HG02938 (cell line): ENCODE measurements around the gene RPL28.

Source experiments
- ATAC-seq: cut with Tn5 transposase; IDR thresholded peaks from one replicate; pipeline ENCODE4 v1.9.1; 2021; ENCODE audit warnings: mild to moderate bottlenecking, moderate library complexity; ENCODE audit not compliant: unreplicated experiment

RPL28 gene

GRCh38 chr19:55353356-55353802 is 32.4 kb upstream of the RPL28 start:
- ATAC-seq = no peak

DNA sequence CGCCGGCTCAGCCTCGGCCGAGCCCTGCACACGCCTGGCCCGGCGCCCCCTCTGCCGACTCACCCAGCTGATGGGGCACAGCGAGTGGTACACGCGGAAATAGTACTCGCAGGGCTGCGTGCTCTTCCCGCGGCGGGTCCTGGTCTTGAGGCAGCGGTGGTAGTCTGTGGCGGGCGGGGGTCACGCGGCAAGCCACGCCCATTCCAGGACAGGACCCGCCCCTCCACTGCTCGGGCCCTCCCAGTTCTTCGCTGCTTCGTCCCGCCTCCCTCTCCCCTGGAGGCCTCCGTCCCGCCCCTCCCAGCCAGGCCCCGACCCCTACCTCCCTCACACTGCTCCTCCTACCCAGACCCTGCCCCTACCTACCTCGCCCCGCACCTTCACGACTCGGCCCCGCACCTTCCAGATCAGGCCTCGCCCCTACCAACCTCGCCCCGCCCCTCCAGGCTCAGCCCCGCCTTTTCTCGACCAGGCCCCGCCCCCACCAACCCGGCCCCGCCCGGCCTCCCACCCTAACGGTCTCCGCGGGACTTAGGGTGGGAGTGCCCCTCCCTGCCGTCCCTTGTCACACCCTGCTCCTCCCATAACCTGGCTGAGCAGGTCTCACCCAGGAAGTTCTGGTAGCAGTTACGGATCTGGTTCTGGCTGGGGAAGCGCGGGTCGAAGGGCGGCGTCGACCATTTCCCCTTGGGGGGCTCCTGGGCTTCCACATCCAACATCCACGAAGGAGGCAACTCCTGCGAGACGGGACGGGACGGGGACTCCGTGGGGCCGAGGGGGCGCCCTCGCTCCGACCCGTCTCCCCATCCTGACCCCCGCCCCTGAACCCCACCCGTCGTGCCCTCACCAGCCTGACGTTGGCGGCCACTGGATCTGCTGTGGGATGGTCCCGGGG is 31.7 kb upstream of the RPL28 start:
- ATAC-seq = no peak

DNA sequence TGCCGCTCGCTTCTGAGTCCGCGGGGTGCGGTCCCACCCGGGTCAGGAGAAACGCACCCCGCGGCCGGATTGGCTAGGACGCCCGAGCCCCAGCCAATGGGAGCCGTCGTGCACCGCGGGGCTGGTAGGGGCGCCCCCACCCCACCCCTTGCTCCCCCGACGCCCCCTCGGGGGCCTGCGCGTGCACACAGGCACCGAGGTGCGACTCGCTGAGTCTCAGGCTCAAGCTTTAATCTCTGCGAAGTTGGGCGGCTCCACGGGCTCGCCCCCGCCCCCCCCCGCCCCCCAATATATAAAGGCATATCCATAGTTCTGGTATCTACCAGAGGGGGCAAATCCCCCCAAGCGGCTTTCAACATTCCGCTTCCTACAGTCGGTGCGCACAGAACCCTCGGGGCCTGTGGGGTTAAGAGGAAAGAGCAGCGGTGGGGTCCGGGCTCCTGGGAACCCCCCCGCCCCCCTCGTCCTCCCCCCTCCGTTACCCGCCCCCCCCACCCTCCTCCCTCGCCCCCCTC is 31.0 kb upstream of the RPL28 start, which contains the start of gene COX6B2:
Gene COX6B2, minus strand, starts transcription at position 22 of the 515 bp plus-strand sequence. CDS start 198 bp downstream, outside the sequence.
- ATAC-seq = no peak

GRCh38 chr19:55355213-55355821 is 30.4 kb upstream of the RPL28 start:
- no peak for ATAC-seq

- no peak for ATAC-seq
Measured at GRCh38 chr19:55358493-55358892, 27.2 kb upstream of the RPL28 start.

- no peak for ATAC-seq
Measured at GRCh38 chr19:55358943-55359908, 26.5 kb upstream of the RPL28 start.

- ATAC-seq = no peak
Measured at GRCh38 chr19:55360902-55361301, 24.8 kb upstream of the RPL28 start.

DNA sequence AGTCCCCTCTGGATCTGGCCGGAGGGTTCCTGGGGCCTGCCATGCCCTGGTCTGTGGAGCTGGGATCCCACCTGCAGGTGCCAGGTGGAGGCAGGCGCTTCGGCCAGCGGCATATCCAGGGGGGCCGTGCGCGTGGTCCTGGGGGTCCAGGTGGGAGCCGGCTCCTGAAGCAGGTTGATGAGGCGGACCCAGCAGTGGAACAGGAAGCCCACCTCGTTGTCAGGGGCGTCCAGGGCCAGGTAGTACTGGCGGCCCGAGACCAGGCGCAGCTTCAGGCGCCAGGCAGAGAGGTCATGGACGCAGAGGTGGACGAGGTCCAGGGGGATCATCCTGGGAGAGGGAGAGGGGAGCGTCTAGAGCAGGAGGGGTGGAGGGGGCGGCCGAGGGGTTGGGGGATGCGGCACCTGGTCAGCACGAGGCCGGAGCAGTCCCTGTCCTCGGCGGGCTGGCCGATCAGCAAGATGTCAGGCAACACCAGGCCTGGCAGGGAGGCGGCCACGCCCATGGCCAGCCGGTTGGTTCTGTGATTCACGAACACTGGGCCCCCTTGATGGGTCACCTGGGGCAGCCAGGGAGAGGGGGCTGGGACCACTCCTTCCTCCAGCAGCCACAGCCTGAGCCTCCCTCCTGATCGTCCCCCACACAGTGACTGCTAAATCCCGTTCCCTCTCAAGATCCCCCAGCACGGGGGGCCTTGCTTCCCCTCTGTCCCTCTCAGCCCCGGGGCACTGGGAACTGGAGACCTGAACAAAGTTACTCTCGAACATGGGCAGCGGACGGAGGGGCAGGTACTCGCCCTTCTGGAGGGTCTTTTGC is 23.4 kb upstream of the RPL28 start:
- no peak for ATAC-seq

- ATAC-seq = no peak
Measured at GRCh38 chr19:55362990-55363716, 22.6 kb upstream of the RPL28 start, which contains the start of gene GARIN5B. Gene GARIN5B (minus strand): TSS chr19:55363260. CDS start chr19:55363066, 194 bp downstream.

DNA sequence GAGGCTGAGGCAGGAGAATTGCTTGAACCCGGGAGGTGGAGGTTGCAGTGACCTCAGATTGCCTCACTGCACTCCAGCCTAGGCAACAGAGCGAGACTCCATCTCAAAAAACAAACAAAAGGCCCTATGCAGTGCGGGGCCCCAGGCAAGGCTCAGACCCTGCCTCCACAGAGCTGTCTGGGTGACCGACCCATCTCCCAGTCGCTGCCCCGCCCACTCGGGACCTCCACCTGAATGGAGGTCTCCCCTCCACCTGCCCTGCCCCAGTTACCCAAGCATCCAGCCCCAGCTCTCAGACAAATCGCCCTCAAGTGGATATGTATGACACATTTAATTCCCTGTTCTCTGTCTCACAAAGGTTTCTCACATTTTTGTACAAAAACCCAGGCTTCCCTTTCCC is 20.5 kb upstream of the RPL28 start:
- no peak for ATAC-seq

DNA sequence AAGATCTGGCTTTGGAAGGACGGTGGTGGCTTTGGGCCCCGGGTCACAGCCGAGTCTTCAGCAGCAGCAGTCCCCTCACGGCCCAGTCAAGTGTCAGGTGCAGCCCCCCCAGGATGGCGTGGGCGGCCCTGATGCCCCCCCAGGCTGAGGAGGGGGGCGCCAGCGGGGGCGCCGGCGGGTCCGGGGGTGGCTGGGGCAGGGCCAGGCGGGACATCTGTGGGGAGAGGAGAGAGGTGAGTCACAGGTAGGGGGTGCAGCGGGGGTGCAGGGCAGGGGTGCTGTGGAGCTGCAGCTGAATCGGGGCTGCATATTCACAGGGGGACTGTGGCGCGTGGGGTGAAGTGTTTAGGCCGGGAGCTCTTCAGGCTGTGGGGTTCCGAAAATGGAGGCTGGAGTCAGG is 19.8 kb upstream of the RPL28 start:
- ATAC-seq = no peak

DNA sequence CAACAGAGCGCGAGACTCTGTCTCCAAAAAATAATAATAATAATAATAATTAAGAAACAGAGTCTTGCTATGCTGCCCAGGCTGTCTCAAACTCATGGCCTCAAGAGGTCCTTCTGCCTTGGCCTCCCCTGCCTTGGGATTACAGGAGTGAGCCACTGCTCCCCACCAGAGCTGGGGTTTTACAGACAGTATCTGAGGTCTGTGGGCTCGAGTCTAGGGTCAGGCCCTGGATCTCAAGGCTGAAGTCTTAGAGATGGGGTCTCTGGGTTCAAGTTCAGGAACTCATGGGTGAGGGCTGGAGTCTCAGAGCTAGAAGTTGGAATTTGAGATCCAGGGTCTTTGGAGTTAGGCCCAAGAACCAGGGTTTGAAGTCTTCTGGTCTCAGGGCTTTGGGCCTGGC is 18.9 kb upstream of the RPL28 start:
- ATAC-seq = no peak

DNA sequence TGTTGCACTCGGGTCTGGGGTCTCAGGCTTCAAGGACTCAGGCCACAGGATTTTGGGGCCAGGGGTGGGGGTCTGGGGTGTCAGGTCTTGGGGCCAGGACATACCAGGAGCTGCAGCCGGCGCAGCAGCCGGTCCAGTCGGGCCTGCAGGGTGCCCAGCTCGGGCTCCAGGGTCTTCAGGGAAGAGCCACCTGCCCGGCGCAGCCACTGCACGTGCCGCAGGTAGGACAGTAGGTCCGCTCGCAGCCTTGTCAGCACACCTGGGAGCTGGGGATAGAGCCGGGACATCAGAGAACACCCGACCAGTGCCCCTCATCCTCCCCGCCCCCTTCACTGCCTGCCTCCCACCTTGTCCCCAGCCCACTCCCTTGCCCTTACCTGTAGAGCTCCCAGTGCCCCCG is 17.6 kb upstream of the RPL28 start:
- no peak for ATAC-seq

- no peak for ATAC-seq
Measured at GRCh38 chr19:55368701-55369563, 16.8 kb upstream of the RPL28 start.

DNA sequence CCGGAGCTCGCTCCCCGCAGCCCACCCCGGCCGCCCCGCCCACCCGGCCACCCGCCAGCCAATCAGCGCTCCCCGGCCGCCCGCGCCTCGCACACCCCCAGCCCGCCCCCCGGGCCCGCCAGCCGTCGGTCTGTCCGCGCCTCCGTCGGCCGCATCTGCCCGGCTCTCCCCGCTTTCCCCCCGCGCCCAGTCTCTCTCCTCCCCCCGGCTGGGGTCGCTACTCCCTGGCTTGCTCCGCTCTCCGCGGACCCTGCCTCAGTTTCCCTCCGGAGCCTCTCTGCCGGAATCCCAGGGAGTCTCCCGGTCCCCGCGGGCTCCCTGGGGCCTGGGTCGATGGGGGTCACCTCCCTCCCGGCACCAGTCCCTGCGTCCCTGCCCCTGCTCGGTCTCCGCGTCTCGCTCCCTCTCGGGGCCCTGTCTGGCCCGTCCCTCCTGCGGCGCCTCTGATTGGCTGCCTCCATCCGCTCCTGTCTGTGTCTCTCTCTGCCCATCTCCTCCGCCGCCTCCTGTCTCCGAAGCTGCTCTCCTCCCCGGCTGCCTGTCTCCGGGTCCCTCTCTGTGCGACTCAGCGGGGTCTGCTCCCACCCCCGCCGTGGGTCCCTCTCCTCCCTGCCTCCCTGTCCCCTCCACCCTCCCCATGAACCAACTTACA is 16.0 kb upstream of the RPL28 start:
- no peak for ATAC-seq

DNA sequence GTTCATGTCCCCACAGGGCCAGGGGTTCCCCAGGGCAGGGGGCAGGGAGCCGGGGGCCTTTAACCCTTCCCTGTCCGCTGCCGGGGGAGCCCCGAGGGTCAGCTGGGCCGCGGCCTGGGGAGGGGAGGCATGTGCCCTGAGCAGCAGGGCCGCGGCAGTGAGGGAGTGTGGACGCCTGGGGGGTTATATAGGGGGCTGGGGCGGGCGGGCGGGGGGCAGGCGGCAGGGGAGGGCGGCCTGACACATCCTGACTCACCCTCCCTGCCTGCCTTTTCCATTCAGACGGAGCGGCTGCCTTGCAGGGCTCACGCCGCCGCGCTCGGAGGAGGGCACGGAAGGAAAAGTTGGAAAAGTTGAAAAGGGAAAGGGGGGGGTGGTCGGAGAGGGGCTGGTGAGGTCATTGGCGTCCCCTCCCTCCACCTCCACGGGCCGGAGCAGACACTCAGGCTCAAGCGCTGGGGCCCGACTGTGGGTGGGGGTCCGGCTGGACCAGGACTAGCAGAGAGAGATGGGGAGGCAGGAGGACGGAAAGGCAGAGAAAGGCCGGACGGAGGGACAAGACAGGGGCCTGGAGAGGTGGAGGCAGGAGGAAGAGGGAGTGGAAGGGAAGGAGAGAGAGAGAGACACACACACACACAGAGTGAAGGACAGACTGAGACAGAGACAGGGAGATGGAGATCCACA is 15.3 kb upstream of the RPL28 start, which contains the start of gene IL11:
Gene IL11, minus strand, starts transcription at position 159 of the 684 bp plus-strand sequence. Its CDS starts 153 bp downstream, at position 6.
- no peak for ATAC-seq
